HG03558 (cell line): ENCODE results near the gene ZNF48.
A peak's percentile ranks its signal among the peaks of the same experiment; 100 is the strongest.

Experiments used
- ATAC-seq: cut with Tn5 transposase; IDR thresholded peaks from one replicate; pipeline ENCODE4 v1.9.1; 2021; ENCODE audit warnings: moderate number of reproducible peaks; ENCODE audit not compliant: unreplicated experiment; ENCODE audit errors: extremely low read depth

ZNF48 gene

DNA sequence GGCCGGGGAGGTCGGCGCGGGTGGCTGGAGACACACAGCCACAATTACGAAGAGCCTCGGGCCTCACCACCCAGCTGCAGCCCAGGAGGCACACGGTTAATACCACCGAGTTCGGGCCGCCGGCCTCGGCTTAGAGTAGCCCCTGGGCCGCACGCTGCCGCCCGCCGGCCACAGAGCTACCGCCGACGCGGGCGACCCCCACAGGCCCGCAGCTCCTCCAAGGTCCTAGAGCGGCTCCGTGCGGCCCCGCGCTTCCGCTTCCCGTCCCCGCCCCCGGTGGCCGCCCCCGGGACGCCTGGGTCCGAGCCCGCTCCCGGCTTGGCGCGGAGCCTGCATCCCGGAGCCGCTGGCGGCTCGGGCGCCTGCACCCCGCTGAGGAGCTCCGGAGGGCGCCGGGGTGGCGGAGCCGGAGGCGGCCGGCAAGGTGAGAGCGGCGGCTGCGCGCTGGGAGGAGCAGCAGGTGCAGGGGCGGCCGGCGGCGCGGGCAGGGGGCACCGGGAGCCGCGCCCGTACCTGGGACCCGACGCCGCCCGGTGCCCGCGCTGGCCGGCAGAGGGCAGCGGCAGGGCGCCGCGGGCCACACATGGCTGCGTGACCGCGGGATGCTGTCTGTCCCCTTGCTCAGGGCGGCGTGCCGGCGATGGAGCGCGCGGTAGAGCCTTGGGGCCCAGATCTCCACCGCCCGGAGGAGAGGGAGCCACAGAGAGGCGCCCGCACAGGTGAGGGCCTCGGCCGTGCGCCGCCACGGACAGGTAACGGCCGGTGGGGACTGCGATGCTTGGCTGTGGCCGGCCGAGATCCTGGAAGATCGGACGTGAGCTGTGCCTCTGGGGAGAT is at the start of gene ZNF48:
Gene ZNF48, plus strand, starts transcription at position 266 of the 837 bp plus-strand sequence. Its CDS starts 375 bp downstream, at position 641.
- no peak for ATAC-seq

- ATAC-seq, result no peak
These were observed 48.9 kb upstream of the ZNF48 start for GRCh38 chr16:30346286-30346685.

DNA sequence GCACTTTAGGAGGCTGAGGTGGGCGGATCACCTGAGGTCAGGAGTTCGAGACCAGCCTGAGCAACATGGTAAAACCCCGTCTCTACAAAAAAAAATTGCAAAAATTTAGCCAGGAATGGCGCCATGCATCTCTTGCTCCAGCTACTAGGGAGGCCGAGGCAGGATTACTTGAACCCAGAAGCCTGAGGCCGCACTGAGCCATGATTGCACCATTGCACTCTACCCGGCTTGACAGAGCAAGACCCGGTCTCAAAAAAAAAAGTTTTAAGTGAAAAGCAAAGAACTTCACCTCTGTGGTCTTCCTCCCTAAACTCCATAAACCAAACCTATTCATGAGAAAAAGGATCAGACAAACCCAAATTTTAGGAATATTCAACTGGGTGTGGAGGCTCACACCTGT is 47.1 kb upstream of the ZNF48 start:
- no peak for ATAC-seq

- no peak for ATAC-seq
These were observed 46.3 kb upstream of the ZNF48 start for GRCh38 chr16:30348929-30349328.

GRCh38 chr16:30349675-30350074 is 45.5 kb upstream of the ZNF48 start:
- ATAC-seq, result no peak

DNA sequence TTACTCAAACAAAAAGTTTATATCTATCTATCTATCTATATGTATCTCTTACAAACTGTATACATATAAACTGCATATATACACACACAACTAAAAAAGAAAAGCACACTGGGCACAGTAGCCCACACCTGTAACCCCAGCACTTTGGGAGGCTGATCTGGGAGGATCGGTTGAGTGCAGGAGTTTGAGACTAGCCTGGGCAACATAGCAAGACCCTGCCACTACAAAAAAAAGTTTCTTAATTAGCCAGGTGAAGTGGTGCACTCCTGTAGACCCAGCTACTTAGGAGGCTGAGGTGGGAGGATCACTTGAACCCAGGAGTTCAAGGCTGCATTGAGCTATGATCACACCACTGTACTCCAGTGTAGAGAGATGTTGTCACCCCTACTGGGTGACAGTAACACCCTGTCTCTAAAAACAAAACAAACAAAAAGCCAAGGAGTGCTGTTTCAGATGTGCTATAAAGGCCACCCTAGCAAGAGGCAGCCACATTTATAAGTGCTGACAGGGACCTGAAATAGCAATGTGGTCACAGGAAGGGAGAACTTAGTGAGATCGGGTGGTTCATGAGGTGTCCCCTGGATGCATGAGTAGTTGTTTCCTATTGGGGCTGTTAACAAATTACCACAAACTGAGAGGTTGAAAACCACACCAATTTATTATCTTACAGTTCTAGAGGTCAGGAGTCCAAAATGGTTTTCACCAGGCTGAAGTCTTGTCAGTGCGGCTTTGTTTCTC is 44.9 kb upstream of the ZNF48 start:
- ATAC-seq, result peak; percentile 27

- ATAC-seq, result no peak
These were observed 44.2 kb upstream of the ZNF48 start for GRCh38 chr16:30351001-30351441.

DNA sequence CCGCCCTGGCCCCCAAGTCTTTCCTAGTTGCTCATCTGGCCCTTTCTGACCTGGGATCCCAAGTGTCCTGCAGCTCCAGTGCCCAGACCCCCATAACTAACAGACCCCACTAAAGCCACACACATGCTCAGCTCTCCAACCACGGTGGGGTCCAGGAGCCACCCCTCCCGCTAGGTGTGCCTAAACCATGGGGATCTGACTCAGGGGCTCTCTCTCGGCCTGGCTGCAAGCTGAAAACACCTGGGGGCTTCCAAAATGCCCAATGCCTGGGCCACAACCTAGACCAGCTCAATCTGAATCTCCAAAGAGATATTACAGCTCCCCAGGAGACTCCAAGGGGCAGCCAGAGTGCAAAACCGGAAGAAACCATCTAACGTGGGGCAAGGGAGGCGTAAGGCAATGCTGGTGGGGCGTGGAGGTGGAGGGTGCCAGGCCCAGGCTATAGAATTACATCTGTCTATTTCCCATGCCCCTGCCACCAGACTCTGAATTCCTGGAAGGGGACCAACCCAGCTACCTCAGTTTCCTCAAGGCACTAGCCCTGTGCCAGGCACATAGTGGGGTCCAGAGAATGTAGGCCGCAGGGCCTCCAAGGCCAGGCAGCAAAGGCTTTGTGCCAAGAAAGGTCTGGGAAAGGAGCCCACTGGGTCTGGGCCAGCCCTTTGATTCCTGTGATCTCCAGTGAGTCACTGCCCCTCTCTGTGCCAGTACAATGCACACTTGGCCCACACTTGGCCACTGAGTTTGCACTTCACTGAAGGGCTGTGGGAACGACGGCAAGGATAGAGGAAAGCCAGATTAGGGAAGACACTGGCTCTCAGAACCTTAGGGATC is 43.4 kb upstream of the ZNF48 start:
- no peak for ATAC-seq

GRCh38 chr16:30352488-30353401 is 42.5 kb upstream of the ZNF48 start:
- no peak for ATAC-seq

DNA sequence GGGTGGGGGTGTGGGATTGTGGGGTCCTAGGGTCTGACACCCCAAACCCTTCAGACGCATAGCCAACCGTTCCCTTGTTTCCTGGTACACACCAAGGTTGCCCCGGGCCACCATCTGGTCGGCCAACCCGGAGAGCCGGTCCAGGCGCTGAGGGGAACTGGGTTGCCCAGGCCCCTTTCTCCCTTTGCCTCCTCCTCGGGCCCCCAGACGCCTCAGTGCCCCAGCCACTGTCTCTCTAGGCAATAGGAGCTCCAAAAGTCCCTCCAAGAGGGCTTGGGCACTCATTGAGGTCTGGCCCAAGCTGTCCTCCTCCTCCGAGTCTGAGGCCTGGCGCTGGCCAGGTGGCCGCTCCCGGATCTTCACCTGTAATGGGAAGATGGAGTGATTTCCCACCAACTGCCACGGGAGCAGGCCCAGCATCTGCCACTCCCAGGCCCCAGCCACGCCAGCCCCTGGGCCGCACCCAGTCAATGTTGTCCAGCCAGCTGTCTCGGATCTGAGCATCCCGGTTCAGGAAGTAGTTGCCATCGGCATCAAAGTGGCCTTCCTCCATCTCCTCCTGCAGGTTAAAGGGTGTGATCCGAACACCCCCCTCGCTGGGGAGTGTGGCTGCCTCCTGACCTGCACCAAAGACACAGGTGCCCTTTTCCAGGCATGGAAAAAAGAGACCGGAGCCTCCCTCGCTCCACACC is 41.6 kb upstream of the ZNF48 start:
- no peak for ATAC-seq

DNA sequence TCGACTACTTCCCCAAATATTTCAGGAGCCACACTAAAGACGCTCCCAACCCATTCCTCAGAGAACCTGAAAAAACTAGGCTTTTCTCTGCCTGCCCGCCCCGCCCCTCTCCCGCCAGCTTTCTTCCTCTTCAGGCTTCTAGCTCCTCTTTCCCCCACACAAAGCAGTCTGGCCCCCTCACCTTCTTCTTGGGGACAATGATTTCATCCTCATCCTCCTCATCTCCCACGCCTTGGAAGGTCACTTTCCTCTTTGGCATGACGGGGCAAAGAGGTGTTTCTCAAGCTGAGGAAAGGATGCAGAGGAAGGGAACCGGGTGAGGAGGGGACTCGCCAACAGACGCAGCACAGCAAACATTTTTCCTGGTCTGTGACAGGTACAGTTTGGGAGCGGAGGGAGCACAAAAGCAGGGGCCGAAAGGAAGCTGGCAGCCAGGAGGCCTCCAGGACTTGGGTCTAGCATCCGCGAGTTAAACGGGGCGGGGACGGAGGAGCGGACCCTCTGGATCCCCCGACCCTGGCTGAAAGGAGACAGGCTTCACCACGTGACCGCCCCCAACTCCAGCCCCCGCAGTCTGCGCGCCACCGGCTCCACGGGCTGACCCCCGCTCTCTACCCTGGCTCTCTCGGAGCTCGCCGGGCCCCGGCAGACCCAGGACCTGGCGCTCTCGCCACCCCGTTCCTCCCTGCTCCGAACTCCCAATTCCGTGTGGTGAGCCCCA is 40.6 kb upstream of the ZNF48 start:
- ATAC-seq, result no peak

- ATAC-seq, result peak; percentile 53
These were observed 39.9 kb upstream of the ZNF48 start, which contains the start of gene CD2BP2 for GRCh38 chr16:30355144-30355953. TSS of gene CD2BP2 (minus strand) at chr16:30355308. CDS start at chr16:30354681, 627 bp downstream.

DNA sequence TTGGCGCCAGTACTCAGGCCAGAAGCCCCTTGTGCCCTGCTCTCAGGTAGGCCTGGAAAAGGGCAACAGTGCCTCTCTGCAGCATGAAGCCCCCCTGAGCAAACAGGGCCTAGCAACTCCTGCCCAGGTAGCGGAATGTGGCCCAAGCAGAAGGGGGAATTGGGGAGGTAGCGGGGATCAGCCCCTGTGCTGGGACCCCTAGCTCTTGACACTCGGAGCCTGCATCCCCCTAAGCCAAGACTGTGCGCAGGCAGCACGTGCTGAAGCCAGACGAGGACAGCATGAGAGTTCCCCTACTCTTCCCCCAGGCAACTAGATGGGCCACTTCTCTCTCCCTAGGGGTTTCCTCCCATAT is 39.3 kb upstream of the ZNF48 start:
- no peak for ATAC-seq

GRCh38 chr16:30356401-30357084 is 38.7 kb upstream of the ZNF48 start:
- no peak for ATAC-seq

DNA sequence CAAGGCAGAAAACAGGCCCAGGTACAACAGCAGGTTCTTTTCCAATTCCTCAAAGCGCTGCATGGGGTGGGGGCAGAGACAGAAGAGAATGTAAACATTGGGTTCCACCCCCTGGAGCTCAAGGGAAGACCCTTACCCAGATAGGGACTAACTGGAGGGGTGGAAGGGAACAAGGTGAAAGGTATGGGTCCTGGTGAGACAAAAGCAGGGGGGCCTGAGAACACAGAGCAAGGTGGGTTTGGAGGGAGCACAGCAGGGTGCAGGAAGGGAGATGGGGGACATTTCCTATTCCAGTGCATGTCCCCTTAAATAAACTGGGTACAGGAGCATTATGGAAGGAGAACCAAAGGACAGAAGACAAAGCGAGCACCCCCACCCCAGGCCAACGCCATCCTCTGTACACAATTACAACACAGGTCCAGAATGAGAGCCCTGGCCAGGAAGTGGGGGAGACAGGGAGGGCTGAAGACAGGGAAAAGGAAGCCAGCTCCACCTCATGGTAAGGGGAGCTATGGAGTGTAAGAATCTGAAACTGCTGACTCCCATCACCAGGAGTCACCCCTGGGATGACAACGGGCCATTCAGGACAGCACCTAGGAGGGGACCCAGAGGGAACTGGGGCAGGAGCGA is 38.0 kb upstream of the ZNF48 start:
- no peak for ATAC-seq

GRCh38 chr16:30357715-30358576 is 37.3 kb upstream of the ZNF48 start:
- no peak for ATAC-seq
